Naive thymus-derived CD4-positive, alpha-beta T cell (primary cell): ENCODE data around the gene HIVEP3. TPM values are rescaled to one million over a fixed set of nuclear protein-coding genes. Genes with fewer than 3 reads are reported as not detected.
A peak's percentile ranks its signal among the peaks of the same experiment; 100 is the strongest.

Source experiments
- ATAC-seq: fragments of 150-1000 bp; cut with Tn5 transposase; 2 replicates; pipeline ENCODE4 v1.10.0; 2021; ENCODE audit warnings: mild to moderate bottlenecking, moderate library complexity
- CTCF ChIA-PET: fragments of 350-600 bp; sonication (Branson Sonifier 250); formaldehyde crosslinking; loops from one replicate; lab custom pipeline; 2021; ENCODE audit warnings: antibody characterized with exemption; lab: Charles Lee
- POLR2A ChIA-PET: fragments of 350-600 bp; sonication (Branson Sonifier 250); formaldehyde crosslinking; loops from one replicate; lab custom pipeline; 2021; ENCODE audit warnings: antibody characterized with exemption, inconsistent platforms; lab: Charles Lee
- DNase-seq, 9 donors: peaks; one replicate each; pipeline versions ENCODE4 v3.0.0 to v3.0.0-alpha.2; 2020 to 2022; ENCODE audit warnings: mixed read lengths in 1 of 9
- H3K27ac ChIP-seq: one replicate; pipeline ENCODE4 v1.7.0; 2013; ENCODE audit warnings: mild to moderate bottlenecking, low read depth, low read length, moderate library complexity
- H3K27me3 ChIP-seq, 2 donors: one replicate each; pipeline ENCODE4 v1.7.0; 2013; ENCODE audit warnings: low read length in 2 of 2, mild to moderate bottlenecking in 2 of 2, moderate library complexity in 2 of 2; ENCODE audit not compliant: control insufficient read depth in 2 of 2, insufficient read depth in 2 of 2
- H3K36me3 ChIP-seq, 3 experiments: 1 replicate in 2 of 3; 2 replicates in 1 of 3; pipeline ENCODE4 v1.7.0; 2013; ENCODE audit warnings: low read length in 3 of 3, mild to moderate bottlenecking in 3 of 3, moderate library complexity in 1 of 3; ENCODE audit not compliant: insufficient read depth in 3 of 3, control insufficient read depth in 2 of 3
- H3K4me1 ChIP-seq, 2 donors: one replicate each; pipeline ENCODE4 v1.7.0; 2013; ENCODE audit warnings: low read length in 2 of 2, mild to moderate bottlenecking in 2 of 2, moderate library complexity in 1 of 2; ENCODE audit not compliant: control insufficient read depth in 2 of 2, insufficient read depth in 2 of 2
- H3K4me3 ChIP-seq: 2 replicates; pipeline ENCODE4 v1.7.0; 2013; ENCODE audit warnings: mild to moderate bottlenecking, low read length
- H3K9me3 ChIP-seq, 3 experiments: 1 replicate in 2 of 3; 2 replicates in 1 of 3; pipeline ENCODE4 v1.7.0; 2013; ENCODE audit warnings: low read length in 3 of 3; ENCODE audit not compliant: control insufficient read depth in 2 of 3
- H3K27ac Mint-ChIP-seq, 9 donors: one replicate each; pipeline ENCODE4 v1.8.0; 2020 to 2022; ENCODE audit warnings: mixed read lengths in 9 of 9, mild to moderate bottlenecking in 8 of 9, moderate library complexity in 5 of 9, inconsistent platforms in 2 of 9
- H3K27me3 Mint-ChIP-seq, 5 donors: one replicate each; pipeline ENCODE4 v1.8.0; 2021 to 2022; ENCODE audit warnings: mixed read lengths in 5 of 5, mild to moderate bottlenecking in 1 of 5
- H3K36me3 Mint-ChIP-seq, 5 donors: one replicate each; pipeline ENCODE4 v1.8.0; 2020 to 2022; ENCODE audit warnings: mixed read lengths in 5 of 5, mild to moderate bottlenecking in 3 of 5, inconsistent platforms in 1 of 5
- H3K4me1 Mint-ChIP-seq, 7 donors: one replicate each; pipeline ENCODE4 v1.8.0; 2020 to 2022; ENCODE audit warnings: mixed read lengths in 7 of 7, mild to moderate bottlenecking in 3 of 7, inconsistent platforms in 1 of 7
- H3K4me3 Mint-ChIP-seq, 10 donors: one replicate each; pipeline ENCODE4 v1.8.0; 2020 to 2022; ENCODE audit warnings: mild to moderate bottlenecking in 10 of 10, mixed read lengths in 10 of 10, moderate library complexity in 6 of 10, inconsistent platforms in 2 of 10
- H3K9me3 Mint-ChIP-seq, 11 donors: one replicate each; pipeline ENCODE4 v1.8.0; 2020 to 2022; ENCODE audit warnings: mixed read lengths in 11 of 11, mild to moderate bottlenecking in 4 of 11, inconsistent platforms in 1 of 11, moderate library complexity in 1 of 11
- intact Hi-C, 2 donors: fragments of 100-400 bp; cut with micrococcal nuclease; formaldehyde crosslinking; loops; one replicate each; pipeline ENCODE4 v1.15.1; 2023
- polyA plus RNA-seq, 2 donors: library from polyadenylated mRNA; unstranded; fragments of 300-500 nt; fragmentation: Illumina TruSeq; gene quantifications; one replicate each; pipeline ENCODE4 v1.2.3, GENCODE V29; 2021
- total RNA-seq, 6 experiments: library from RNA in 5 of 6; stranded (reverse) in 5 of 6; gene quantifications; 1 replicate in 5 of 6; 2 replicates in 1 of 6; pipeline ENCODE4 v1.2.3 and lab custom pipeline; 2021 to 2026

Gene HIVEP3
- total and polyA plus RNA-seq, 7 experiments from 2014 or later = 4.3 to 19.1 (median 7.0) TPM

GRCh38 chr1:41662061-41662764, 256.5 kb downstream of the HIVEP3 start:
- CTCF ChIA-PET = interaction anchor here (1.2 kb wide), 1 partner anchor 89 kb away, joined by 3 read pairs; no protein-coding TSS in a partner anchor

GRCh38 chr1:41661428-41662060, 257.2 kb downstream of the HIVEP3 start:
- Histone ChIP-seq H3K36me3 (no peaks in the 10 kb centered on the region), H3K4me1 (peaks cover 19 to 49% of the 10 kb centered on the region in 2 donors), H3K9me3 (no peaks in the 10 kb centered on the region), H3K27ac (peak overlapping the region; percentile 25), H3K27me3 (no peaks in the 10 kb centered on the region), H3K4me3 (peak overlapping the region; percentile 60)
- ChIA-PET CTCF (interaction anchor here (1.2 kb wide), 1 partner anchor 90 kb away, joined by 3 read pairs; no protein-coding TSS in a partner anchor), POLR2A (interaction anchor here (1.3 to 3.2 kb wide), 3 partner anchors 9 to 12 kb away, joined by 3 to 20 read pairs (median 3); no protein-coding TSS in a partner anchor)
- Mint-ChIP-seq H3K4me3 (peak overlapping the region; percentile 87 to 94 (median 90)), H3K27ac (peak overlapping the region; percentile 36 to 86 (median 74)), H3K36me3 (peaks cover 0 to 17% (median 0%) of the 10 kb centered on the region in 5 donors), H3K9me3 (no peaks in the 10 kb centered on the region), H3K4me1 (peaks cover 40 to 80% (median 66%) of the 10 kb centered on the region in 7 donors), H3K27me3 (no peaks in the 10 kb centered on the region)
- ATAC-seq (peak; percentile 3), DNase-seq (peak in 1 of 9 donors; percentile 61)
- intact Hi-C loops = loop anchor here (1.0 to 10.0 kb wide), 8 partner anchors 77 to 793 kb away; partner anchors contain the start of genes HIVEP3 (in 1 of the 2), PPCS (in 1 of the 2) and ZMYND12 (in 1 of the 2)

More at GRCh38 chr1:41662061-41662764, 256.5 kb downstream of the HIVEP3 start:
- no peaks in the 10 kb centered on the region for H3K9me3 ChIP-seq
- POLR2A ChIA-PET = interaction anchor here (1.3 to 3.2 kb wide), 3 partner anchors 9 to 11 kb away, joined by 3 to 20 read pairs (median 3); no protein-coding TSS in a partner anchor
- Mint-ChIP-seq H3K9me3 (no peaks in the 10 kb centered on the region), H3K36me3 (peaks cover 0 to 17% (median 0%) of the 10 kb centered on the region in 5 donors), H3K27me3 (no peaks in the 10 kb centered on the region), H3K4me1 (peaks cover 42 to 80% (median 66%) of the 10 kb centered on the region in 7 donors), H3K4me3 (peak overlapping the region in 6 of 10 donors; percentile 13 to 93 (median 70)), H3K27ac (peak overlapping the region in 2 of 9 donors; percentile 56 to 84)
- H3K27ac ChIP-seq = peak overlapping the region; percentile 61
- no peaks in the 10 kb centered on the region for H3K27me3 ChIP-seq
- DNase-seq (peak; percentile 47 to 82 (median 60)), ATAC-seq (peak; percentile 88)
- no peaks in the 10 kb centered on the region for H3K36me3 ChIP-seq
- H3K4me1 ChIP-seq = peaks cover 25 to 51% of the 10 kb centered on the region in 2 donors
- H3K4me3 ChIP-seq = peak overlapping the region; percentile 60
- intact Hi-C loops = loop anchor here (1.0 to 10.0 kb wide), 8 partner anchors 77 to 793 kb away; partner anchors contain the start of genes HIVEP3 (in 1 of the 2), PPCS (in 1 of the 2) and ZMYND12 (in 1 of the 2)

- no peaks in the 10 kb centered on the region for H3K9me3 ChIP-seq
- POLR2A ChIA-PET = interaction anchor here (0.6 to 3.2 kb wide), 3 partner anchors 8 to 680 kb away, joined by 3 to 20 read pairs (median 5); no protein-coding TSS in a partner anchor
- no peaks in the 10 kb centered on the region for H3K27me3 Mint-ChIP-seq
- intact Hi-C loops = loop anchor here (1.0 to 10.0 kb wide), 7 partner anchors 13 to 794 kb away; partner anchors contain the start of genes HIVEP3 (in 1 of the 2), PPCS (in 1 of the 2) and ZMYND12 (in 1 of the 2)
- peak overlapping the region; percentile 87 to 94 (median 90) for H3K4me3 Mint-ChIP-seq
- H3K27ac Mint-ChIP-seq = peak overlapping the region in 7 of 9 donors; percentile 8 to 86 (median 60)
- peak overlapping the region; percentile 60 for H3K4me3 ChIP-seq
- no peaks in the 10 kb centered on the region for H3K36me3 ChIP-seq
- H3K27me3 ChIP-seq = no peaks in the 10 kb centered on the region
- H3K36me3 Mint-ChIP-seq = peaks cover 0 to 17% (median 0%) of the 10 kb centered on the region in 5 donors
- ATAC-seq (no peak), DNase-seq (peak in 2 of 9 donors; percentile 24 to 31)
- H3K9me3 Mint-ChIP-seq = no peaks in the 10 kb centered on the region
- H3K4me1 ChIP-seq = peaks cover 13 to 43% of the 10 kb centered on the region in 2 donors
- H3K27ac ChIP-seq = peak overlapping the region; percentile 25
- peaks cover 43 to 81% (median 67%) of the 10 kb centered on the region in 7 donors for H3K4me1 Mint-ChIP-seq
- CTCF ChIA-PET = interaction anchor here (1.2 kb wide), 1 partner anchor 90 kb away, joined by 3 read pairs; no protein-coding TSS in a partner anchor
Measured at GRCh38 chr1:41660570-41661427, 257.9 kb downstream of the HIVEP3 start.

- CTCF ChIA-PET = no interaction called here
- H3K27ac ChIP-seq = no peak overlapping the region
- Mint-ChIP-seq H3K4me3 (peak overlapping the region in 9 of 10 donors; percentile 0 to 93 (median 33)), H3K4me1 (peaks cover 47 to 77% (median 71%) of the 10 kb centered on the region in 7 donors), H3K9me3 (no peaks in the 10 kb centered on the region), H3K36me3 (peaks cover 0 to 17% (median 0%) of the 10 kb centered on the region in 5 donors), H3K27me3 (no peaks in the 10 kb centered on the region), H3K27ac (peak overlapping the region in 2 of 9 donors; percentile 14 to 38)
- intact Hi-C loops = loop anchor here (1.0 to 10.0 kb wide), 7 partner anchors 13 to 795 kb away; partner anchors contain the start of genes HIVEP3 (in 1 of the 2), PPCS (in 1 of the 2) and ZMYND12 (in 1 of the 2)
- POLR2A ChIA-PET = interaction anchor here (2.3 kb wide), 1 partner anchor 9 kb away, joined by 5 read pairs; no protein-coding TSS in a partner anchor
- H3K4me3 ChIP-seq = no peak overlapping the region
- no peaks in the 10 kb centered on the region for H3K9me3 ChIP-seq
- ATAC-seq (no peak), DNase-seq (no peak)
- H3K4me1 ChIP-seq = peaks cover 12 to 43% of the 10 kb centered on the region in 2 donors
- no peaks in the 10 kb centered on the region for H3K27me3 ChIP-seq
- no peaks in the 10 kb centered on the region for H3K36me3 ChIP-seq
Measured at GRCh38 chr1:41659903-41660302, 258.8 kb downstream of the HIVEP3 start.

GRCh38 chr1:41659159-41659495, 259.6 kb downstream of the HIVEP3 start:
- CTCF ChIA-PET = no interaction called here
- no peak overlapping the region for H3K27ac ChIP-seq
- POLR2A ChIA-PET = interaction anchor here (1.6 to 2.3 kb wide), 2 partner anchors 10 to 14 kb away, joined by 4 to 5 read pairs; no protein-coding TSS in a partner anchor
- H3K9me3 ChIP-seq = no peaks in the 10 kb centered on the region
- DNase-seq = no peak
- intact Hi-C loops = no loop called here
- no peaks in the 10 kb centered on the region for H3K27me3 ChIP-seq
- Mint-ChIP-seq H3K9me3 (no peaks in the 10 kb centered on the region), H3K36me3 (peaks cover 0 to 17% (median 0%) of the 10 kb centered on the region in 5 donors), H3K27ac (peak overlapping the region in 2 of 9 donors; percentile 8 to 44), H3K4me3 (peak overlapping the region in 4 of 10 donors; percentile 17 to 92 (median 38)), H3K27me3 (no peaks in the 10 kb centered on the region), H3K4me1 (peaks cover 48 to 74% (median 68%) of the 10 kb centered on the region in 7 donors)
- no peak overlapping the region for H3K4me3 ChIP-seq
- ATAC-seq = no peak
- H3K36me3 ChIP-seq = no peaks in the 10 kb centered on the region
- peaks cover 12 to 43% of the 10 kb centered on the region in 2 donors for H3K4me1 ChIP-seq
